ENCODE measurements around the gene THADA.
"Not testable (repeated sequence)": the region's sequence is repeated elsewhere in the genome, so short reads cannot be mapped to it uniquely, and the experiment has no call there.

Gene THADA

DNA sequence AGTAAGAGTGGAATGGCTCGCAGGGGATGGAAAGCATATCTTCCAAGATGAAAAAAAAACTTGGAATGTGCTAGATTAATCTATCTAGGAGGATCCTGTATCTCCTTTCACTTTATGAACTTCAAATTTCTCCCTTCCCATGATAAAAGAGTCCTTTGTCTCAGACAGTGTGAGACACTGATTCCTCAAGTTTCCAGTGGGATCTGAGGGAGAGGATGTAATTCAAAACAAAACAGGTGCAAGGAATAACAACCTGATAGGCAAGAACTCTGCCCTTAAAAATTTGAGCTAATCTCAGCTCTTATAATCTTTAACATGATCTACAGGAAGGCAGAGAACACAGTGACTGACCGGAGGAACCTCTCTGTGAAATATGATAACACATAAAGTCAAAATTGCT lies 207.5 kb downstream of the THADA start:
- H3K4me2 ChIP-seq = peak overlapping the region; percentile 67
- H3K79me2 ChIP-seq (ENCODE audit: insufficient read depth, low read depth) = 0 out of 2 replicates have a peak, but pooled peaks cover 3% of the 10 kb centered on the region
- H3K27me3 ChIP-seq (ENCODE audit: insufficient read depth, low read depth) = no peaks in the 10 kb centered on the region
- peak overlapping the region; percentile 68; the same call in 1 of the 2 replicates for H3K27ac ChIP-seq
- H4K20me1 ChIP-seq (ENCODE audit: insufficient read depth) = no peaks in the 10 kb centered on the region
- peaks cover 85% of the 10 kb centered on the region for H3K4me1 ChIP-seq (ENCODE audit: low read depth, poor library complexity, severe bottlenecking)
- H3K4me3 ChIP-seq (IDR thresholded peaks at IDR 0.05; ENCODE audit: insufficient read depth, low read depth, low read length) = no peak overlapping the region
- H2AFZ ChIP-seq (ENCODE audit: low read depth) = no peak overlapping the region
- TF ChIP-seq, protein P1, sequence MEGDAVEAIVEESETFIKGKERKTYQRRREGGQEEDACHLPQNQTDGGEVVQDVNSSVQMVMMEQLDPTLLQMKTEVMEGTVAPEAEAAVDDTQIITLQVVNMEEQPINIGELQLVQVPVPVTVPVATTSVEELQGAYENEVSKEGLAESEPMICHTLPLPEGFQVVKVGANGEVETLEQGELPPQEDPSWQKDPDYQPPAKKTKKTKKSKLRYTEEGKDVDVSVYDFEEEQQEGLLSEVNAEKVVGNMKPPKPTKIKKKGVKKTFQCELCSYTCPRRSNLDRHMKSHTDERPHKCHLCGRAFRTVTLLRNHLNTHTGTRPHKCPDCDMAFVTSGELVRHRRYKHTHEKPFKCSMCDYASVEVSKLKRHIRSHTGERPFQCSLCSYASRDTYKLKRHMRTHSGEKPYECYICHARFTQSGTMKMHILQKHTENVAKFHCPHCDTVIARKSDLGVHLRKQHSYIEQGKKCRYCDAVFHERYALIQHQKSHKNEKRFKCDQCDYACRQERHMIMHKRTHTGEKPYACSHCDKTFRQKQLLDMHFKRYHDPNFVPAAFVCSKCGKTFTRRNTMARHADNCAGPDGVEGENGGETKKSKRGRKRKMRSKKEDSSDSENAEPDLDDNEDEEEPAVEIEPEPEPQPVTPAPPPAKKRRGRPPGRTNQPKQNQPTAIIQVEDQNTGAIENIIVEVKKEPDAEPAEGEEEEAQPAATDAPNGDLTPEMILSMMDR (conservative IDR thresholded peaks at IDR 0.05; ENCODE audit: low read depth, low read length) = no peak
- no peaks in the 10 kb centered on the region for H3K36me3 ChIP-seq (ENCODE audit: insufficient read depth)
- H3K9ac ChIP-seq = no peak overlapping the region; the same call in 1 of the 2 replicates

DNA sequence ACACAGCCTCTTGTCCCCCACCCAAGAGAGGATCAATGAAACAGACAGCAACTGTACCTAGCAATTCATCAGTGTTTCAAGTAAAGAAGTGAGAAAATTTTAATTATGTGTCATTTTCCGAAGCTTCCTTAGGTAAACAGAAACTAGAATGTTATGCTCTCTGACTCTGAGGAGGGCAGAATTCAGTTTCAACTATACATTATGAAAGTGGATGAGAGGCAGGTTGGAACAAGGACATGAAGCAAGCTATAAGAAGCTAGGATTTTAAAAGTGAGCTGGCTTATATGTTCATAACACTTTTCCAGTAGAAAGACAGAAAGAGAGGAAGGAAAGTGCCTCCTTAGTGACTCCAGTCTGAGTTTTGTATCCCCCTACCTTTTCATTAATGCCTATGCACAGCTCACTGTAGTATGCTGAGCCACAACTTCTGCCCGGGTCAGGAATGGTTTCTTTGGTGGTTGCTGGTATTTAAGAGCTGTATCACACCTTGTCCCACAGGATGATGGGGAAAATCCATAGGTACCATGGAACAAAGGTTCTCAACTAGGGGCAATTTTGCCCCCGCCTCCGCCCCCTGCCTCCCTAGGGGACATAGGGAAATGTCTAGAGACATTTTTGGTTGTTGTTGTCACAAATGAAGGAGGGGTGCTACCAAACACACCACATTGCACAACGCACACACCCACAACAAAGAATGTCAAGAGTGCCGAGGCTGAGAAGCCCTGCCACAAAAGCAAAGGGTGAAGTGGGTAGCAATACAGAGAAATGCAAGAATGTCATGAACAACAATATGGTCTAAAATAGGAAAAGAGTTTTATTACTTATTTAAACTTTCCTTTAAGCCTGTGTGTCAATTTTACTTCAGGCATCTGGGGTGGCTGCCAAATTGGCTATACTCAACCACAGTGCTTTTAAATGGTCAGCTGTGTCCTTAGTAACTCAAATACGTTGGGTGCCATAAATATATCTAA lies 208.5 kb downstream of the THADA start:
- Histone ChIP-seq H3K4me2 (peak overlapping the region; percentile 67), H3K27ac (peak overlapping the region; percentile 68), H3K79me2 (ENCODE audit: insufficient read depth, low read depth) (0 out of 2 replicates have a peak, but pooled peaks cover 3% of the 10 kb centered on the region)

DNA sequence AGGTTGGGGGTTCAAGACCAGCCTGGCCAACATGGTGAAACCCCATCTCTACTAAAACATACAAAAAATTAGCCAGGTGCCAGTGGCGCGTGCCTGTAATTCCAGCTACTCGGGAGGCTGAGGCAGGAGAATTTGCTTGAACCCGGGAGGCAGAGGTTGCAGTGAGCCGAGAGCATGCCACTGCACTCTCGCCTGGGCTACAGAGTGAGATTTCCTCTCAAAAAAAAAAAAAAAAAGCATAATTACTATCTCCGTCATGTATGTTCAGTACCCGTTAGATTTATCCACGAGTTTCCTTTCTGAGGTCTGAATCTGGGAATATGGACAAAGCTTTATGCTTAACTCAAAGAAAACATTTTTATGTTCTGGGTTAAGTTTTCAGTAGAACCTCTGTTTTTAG lies 209.2 kb downstream of the THADA start:
- peak overlapping the region; percentile 8 for H3K4me3 ChIP-seq (IDR thresholded peaks at IDR 0.05; ENCODE audit: insufficient read depth, low read depth, low read length)
- H3K27ac ChIP-seq = peak overlapping the region; percentile 68
- H4K20me1 ChIP-seq (ENCODE audit: insufficient read depth); H3K36me3 ChIP-seq (ENCODE audit: insufficient read depth); H3K79me2 ChIP-seq (ENCODE audit: insufficient read depth, low read depth); H3K27me3 ChIP-seq (ENCODE audit: insufficient read depth, low read depth): not testable (repeated sequence)
- H3K9ac ChIP-seq = peak overlapping the region; percentile 38; the same call in 1 of the 2 replicates
- peak overlapping the region; percentile 1; the same call in 1 of the 2 replicates for H2AFZ ChIP-seq (ENCODE audit: low read depth)
- peak overlapping the region; percentile 67 for H3K4me2 ChIP-seq
- peaks cover 84% of the 10 kb centered on the region for H3K4me1 ChIP-seq (ENCODE audit: low read depth, poor library complexity, severe bottlenecking)

More for the DNA sequence above, 208.5 kb downstream of the THADA start:
- Histone ChIP-seq H2AFZ (ENCODE audit: low read depth) (peak overlapping the region; percentile 1; the same call in 1 of the 2 replicates), H4K20me1 (ENCODE audit: insufficient read depth) (no peaks in the 10 kb centered on the region), H3K4me1 (ENCODE audit: low read depth, poor library complexity, severe bottlenecking) (peaks cover 91% of the 10 kb centered on the region), H3K36me3 (ENCODE audit: insufficient read depth) (no peaks in the 10 kb centered on the region), H3K9ac (peak overlapping the region; percentile 38; the same call in 1 of the 2 replicates), H3K4me3 (IDR thresholded peaks at IDR 0.05; ENCODE audit: insufficient read depth, low read depth, low read length) (peak overlapping the region; percentile 28), H3K27me3 (ENCODE audit: insufficient read depth, low read depth) (no peaks in the 10 kb centered on the region)
- TF ChIP-seq, protein P1 (conservative IDR thresholded peaks at IDR 0.05; ENCODE audit: low read depth, low read length) = no peak

DNA sequence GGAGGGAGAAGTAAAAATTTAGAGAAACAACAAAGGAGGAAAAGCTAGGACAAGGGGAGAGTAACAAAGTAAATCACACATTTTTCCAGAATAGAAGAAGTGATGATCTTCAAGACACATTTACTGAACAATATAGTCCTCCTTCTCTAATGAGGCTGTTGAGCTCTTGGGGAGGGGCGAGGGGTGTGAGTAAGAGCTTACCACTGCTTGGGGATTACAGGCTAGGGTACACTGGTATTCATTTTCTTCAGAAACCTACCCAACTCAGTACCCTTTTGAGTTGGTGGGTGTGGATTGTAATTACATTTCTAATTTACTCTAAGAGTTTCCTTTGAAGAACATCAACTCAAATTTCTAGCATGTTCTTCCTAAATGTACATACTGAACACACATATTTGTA lies 211.7 kb downstream of the THADA start:
- Histone ChIP-seq H3K27ac (no peak overlapping the region), H2AFZ (ENCODE audit: low read depth) (no peak overlapping the region), H3K4me3 (IDR thresholded peaks at IDR 0.05; ENCODE audit: insufficient read depth, low read depth, low read length) (no peak overlapping the region), H3K27me3 (ENCODE audit: insufficient read depth, low read depth) (no peaks in the 10 kb centered on the region), H3K79me2 (ENCODE audit: insufficient read depth, low read depth) (0 out of 2 replicates have a peak, but pooled peaks cover 3% of the 10 kb centered on the region), H3K4me2 (peak overlapping the region; percentile 5; the same call in 1 of the 2 replicates), H3K36me3 (ENCODE audit: insufficient read depth) (no peaks in the 10 kb centered on the region), H4K20me1 (ENCODE audit: insufficient read depth) (no peaks in the 10 kb centered on the region), H3K9ac (no peak overlapping the region), H3K4me1 (ENCODE audit: low read depth, poor library complexity, severe bottlenecking) (peaks cover 73% of the 10 kb centered on the region)
- TF ChIP-seq, protein P1 (conservative IDR thresholded peaks at IDR 0.05; ENCODE audit: low read depth, low read length) = no peak

Data from KMS-11 (cell line).